ENCODE measurements around the gene PLEKHH2.

The PLEKHH2 gene

GRCh38 chr2:43774617-43775016, 137.6 kb downstream of the PLEKHH2 start:
- peaks cover 3% of the 10 kb centered on the region for H3K27me3 Mint-ChIP-seq

GRCh38 chr2:43776324-43776723, 139.3 kb downstream of the PLEKHH2 start:
- intact Hi-C loops (cut with micrococcal nuclease), result no loop called here
- H3K27me3 Mint-ChIP-seq, result no peaks in the 10 kb centered on the region
- H3K36me3 Mint-ChIP-seq (ENCODE audit: low read depth), result peaks cover 6% of the 10 kb centered on the region
- H3K4me3 Mint-ChIP-seq, result no peak overlapping the region
- no peaks in the 10 kb centered on the region for H3K9me3 Mint-ChIP-seq
- H3K4me1 Mint-ChIP-seq (ENCODE audit: low read depth), result peaks cover 12% of the 10 kb centered on the region
- H3K27ac Mint-ChIP-seq, result no peak overlapping the region

More at GRCh38 chr2:43774617-43775016, 137.6 kb downstream of the PLEKHH2 start:
- peak overlapping the region; percentile 95 for H3K27ac Mint-ChIP-seq
- H3K36me3 Mint-ChIP-seq (ENCODE audit: low read depth), result peaks cover 6% of the 10 kb centered on the region
- intact Hi-C loops (cut with micrococcal nuclease), result loop anchor here (5.0 kb wide), 1 partner anchor 223 kb away; the partner anchor contains the start of gene LRPPRC
- H3K4me1 Mint-ChIP-seq (ENCODE audit: low read depth), result peaks cover 12% of the 10 kb centered on the region
- H3K9me3 Mint-ChIP-seq, result no peaks in the 10 kb centered on the region
- peak overlapping the region; percentile 98 for H3K4me3 Mint-ChIP-seq

- peaks cover 6% of the 10 kb centered on the region for H3K36me3 Mint-ChIP-seq (ENCODE audit: low read depth)
- intact Hi-C loops (cut with micrococcal nuclease), result no loop called here
- peaks cover 12% of the 10 kb centered on the region for H3K4me1 Mint-ChIP-seq (ENCODE audit: low read depth)
- H3K9me3 Mint-ChIP-seq, result no peaks in the 10 kb centered on the region
- no peak overlapping the region for H3K4me3 Mint-ChIP-seq
- H3K27me3 Mint-ChIP-seq, result no peaks in the 10 kb centered on the region
- H3K27ac Mint-ChIP-seq, result no peak overlapping the region
These were observed 140.4 kb downstream of the PLEKHH2 start for GRCh38 chr2:43777306-43777926.

GRCh38 chr2:43778233-43778632, 141.2 kb downstream of the PLEKHH2 start:
- Mint-ChIP-seq H3K27me3 (no peaks in the 10 kb centered on the region), H3K27ac (no peak overlapping the region), H3K36me3 (ENCODE audit: low read depth) (peaks cover 6% of the 10 kb centered on the region), H3K4me1 (ENCODE audit: low read depth) (peaks cover 12% of the 10 kb centered on the region), H3K4me3 (no peak overlapping the region), H3K9me3 (no peaks in the 10 kb centered on the region)
- intact Hi-C loops (cut with micrococcal nuclease), result no loop called here

DNA sequence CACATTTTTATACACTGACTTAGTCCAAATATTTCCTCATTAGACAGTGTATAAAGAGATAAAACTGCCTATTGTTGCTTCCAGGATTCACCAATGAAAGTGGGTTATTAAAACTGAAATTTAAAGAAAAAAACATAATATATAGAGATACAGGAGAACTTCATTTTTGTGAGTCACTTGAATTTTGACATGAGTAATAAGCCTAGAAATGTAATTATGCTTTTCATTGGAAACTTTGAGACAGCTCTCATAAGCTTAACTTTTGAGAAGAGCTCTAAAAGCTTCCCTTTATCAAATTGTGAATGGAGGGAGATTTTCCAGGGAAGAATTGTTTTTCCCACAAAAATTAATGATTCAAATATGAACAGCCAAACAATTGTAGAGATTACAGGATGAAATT, 150.8 kb downstream of the PLEKHH2 start:
- Mint-ChIP-seq H3K9me3 (no peaks in the 10 kb centered on the region), H3K4me3 (no peak overlapping the region), H3K36me3 (ENCODE audit: low read depth) (no peaks in the 10 kb centered on the region), H3K27me3 (no peaks in the 10 kb centered on the region), H3K4me1 (ENCODE audit: low read depth) (peaks cover 5% of the 10 kb centered on the region), H3K27ac (no peak overlapping the region)
- intact Hi-C loops (cut with micrococcal nuclease), result no loop called here

DNA sequence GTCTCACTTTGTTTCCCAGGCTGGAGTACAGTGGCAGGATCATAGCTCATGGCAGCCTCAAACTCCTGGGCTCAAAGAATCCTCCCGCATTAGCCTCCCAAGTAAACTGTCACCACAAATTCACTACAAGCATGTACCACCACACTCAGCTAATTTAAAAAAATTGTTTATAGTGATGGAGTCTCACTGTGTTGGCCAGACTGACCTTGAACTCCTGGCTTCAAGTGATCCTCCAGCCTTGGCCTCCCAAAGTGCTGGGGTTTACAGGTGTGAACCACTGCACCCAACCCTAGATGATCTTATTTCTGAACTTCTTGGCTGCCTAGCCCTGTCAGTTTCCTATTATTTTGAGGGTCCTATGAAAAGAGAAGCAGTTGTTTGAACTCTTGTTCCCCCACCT, 151.6 kb downstream of the PLEKHH2 start:
- Mint-ChIP-seq H3K9me3 (no peaks in the 10 kb centered on the region), H3K27ac (no peak overlapping the region), H3K27me3 (no peaks in the 10 kb centered on the region), H3K4me3 (no peak overlapping the region), H3K36me3 (ENCODE audit: low read depth) (no peaks in the 10 kb centered on the region), H3K4me1 (ENCODE audit: low read depth) (peaks cover 5% of the 10 kb centered on the region)
- intact Hi-C loops (cut with micrococcal nuclease), result no loop called here

- Mint-ChIP-seq H3K27ac (no peak overlapping the region), H3K4me1 (ENCODE audit: low read depth) (peaks cover 7% of the 10 kb centered on the region), H3K9me3 (no peaks in the 10 kb centered on the region), H3K4me3 (no peak overlapping the region), H3K36me3 (ENCODE audit: low read depth) (no peaks in the 10 kb centered on the region), H3K27me3 (no peaks in the 10 kb centered on the region)
- intact Hi-C loops (cut with micrococcal nuclease), result no loop called here
These were observed 153.1 kb downstream of the PLEKHH2 start for GRCh38 chr2:43790147-43790546.

DNA sequence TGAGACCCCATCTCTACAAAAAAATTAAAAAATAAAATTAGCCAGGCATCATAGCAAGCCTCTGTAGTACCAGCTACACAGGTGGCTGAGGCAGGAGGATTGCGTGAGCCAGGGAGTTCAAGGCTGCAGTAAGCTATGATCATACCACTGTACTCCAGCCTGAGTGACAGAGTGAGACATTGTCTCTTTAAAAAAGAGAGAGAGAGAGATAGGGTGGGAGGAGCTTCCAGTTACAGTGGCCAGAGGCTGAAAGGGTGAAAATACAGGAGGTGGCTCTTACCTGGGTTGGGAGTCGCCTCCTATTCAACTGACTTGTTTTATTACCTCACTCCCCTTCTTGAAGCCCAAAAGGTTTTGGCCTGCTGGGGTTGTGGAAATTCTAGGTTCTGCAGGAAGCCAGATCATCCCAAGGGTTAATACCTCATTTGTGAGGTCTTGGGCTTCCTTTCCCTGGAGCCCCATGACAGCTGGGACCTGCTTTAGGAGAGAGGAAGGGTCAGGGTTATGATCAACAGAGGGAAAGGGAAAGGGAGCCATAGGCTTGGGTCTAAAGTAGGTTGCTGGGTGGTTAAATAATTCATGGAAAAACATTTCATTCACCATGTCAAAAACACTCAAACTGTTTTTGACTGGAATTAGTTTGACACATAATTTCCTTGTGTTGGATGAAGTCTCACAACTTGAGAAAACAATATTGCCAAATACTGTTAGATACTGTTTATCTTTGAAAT, 154.1 kb downstream of the PLEKHH2 start:
- H3K36me3 Mint-ChIP-seq (ENCODE audit: low read depth), result no peaks in the 10 kb centered on the region
- intact Hi-C loops (cut with micrococcal nuclease), result no loop called here
- H3K9me3 Mint-ChIP-seq, result no peaks in the 10 kb centered on the region
- H3K4me3 Mint-ChIP-seq, result no peak overlapping the region
- no peak overlapping the region for H3K27ac Mint-ChIP-seq
- H3K27me3 Mint-ChIP-seq, result no peaks in the 10 kb centered on the region
- H3K4me1 Mint-ChIP-seq (ENCODE audit: low read depth), result peaks cover 5% of the 10 kb centered on the region

DNA sequence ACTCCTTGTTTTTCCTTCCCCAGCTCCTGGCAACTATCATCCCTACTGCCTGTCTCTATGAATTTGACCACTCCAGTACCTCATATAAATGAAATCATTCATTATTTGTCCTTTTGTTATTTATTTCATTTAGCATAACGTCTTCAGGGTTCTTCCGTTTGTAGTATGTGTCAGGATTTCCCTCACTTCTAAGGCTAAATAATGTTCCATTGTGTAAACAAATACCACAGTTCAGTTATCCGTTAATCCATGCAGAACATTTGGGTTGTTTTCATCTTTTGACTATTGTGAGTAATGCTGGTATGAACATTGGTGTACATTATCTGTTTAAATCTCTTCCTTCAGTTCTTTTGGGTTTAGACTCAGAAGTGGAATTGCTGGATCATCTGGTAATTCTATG, 155.6 kb downstream of the PLEKHH2 start:
- Mint-ChIP-seq H3K27me3 (no peaks in the 10 kb centered on the region), H3K27ac (no peak overlapping the region), H3K4me1 (ENCODE audit: low read depth) (peaks cover 5% of the 10 kb centered on the region), H3K9me3 (no peaks in the 10 kb centered on the region), H3K36me3 (ENCODE audit: low read depth) (no peaks in the 10 kb centered on the region), H3K4me3 (no peak overlapping the region)
- intact Hi-C loops (cut with micrococcal nuclease), result no loop called here

DNA sequence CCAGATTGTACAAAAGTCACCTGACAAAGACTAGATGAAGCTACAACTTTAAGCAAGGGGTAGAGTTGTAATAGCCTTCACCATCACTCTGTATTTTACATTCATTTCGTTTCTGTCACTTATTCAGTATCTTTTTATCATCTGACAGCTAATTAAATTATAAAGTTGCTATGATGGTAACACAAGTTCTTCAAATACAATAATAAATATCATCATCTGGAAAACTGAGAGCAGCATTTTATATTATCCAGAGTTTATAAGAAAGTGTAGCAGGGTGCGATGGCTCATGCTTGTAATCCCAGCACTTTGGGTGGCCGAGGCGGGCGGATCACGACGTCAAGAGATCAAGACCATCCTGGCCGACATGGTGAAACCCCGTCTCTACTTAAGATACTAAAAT, 157.9 kb downstream of the PLEKHH2 start:
- Mint-ChIP-seq H3K9me3 (no peaks in the 10 kb centered on the region), H3K4me3 (no peak overlapping the region), H3K4me1 (ENCODE audit: low read depth) (peaks cover 10% of the 10 kb centered on the region), H3K27ac (no peak overlapping the region), H3K27me3 (no peaks in the 10 kb centered on the region), H3K36me3 (ENCODE audit: low read depth) (no peaks in the 10 kb centered on the region)
- intact Hi-C loops (cut with micrococcal nuclease), result no loop called here

DNA sequence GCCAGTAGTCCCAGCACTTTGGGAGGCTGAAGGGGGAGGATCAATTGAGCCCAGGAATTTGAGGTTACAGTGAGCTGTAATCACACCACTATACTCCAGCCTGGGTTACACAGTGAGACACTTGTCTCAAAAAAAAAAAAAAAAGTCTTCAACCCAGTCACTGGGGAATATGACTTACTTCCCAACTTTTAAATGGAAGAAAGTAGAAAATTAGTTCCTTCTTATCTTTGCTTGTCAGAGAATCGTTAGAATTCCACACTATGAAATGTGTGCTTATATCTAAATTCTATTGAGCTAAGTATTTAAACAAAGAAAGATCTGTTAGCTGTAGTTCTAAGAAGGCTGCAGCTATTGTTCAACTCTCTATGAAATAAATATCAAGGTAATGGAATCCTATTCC, 159.1 kb downstream of the PLEKHH2 start:
- Mint-ChIP-seq H3K27me3 (no peaks in the 10 kb centered on the region), H3K27ac (no peak overlapping the region), H3K9me3 (no peaks in the 10 kb centered on the region), H3K36me3 (ENCODE audit: low read depth) (no peaks in the 10 kb centered on the region), H3K4me3 (no peak overlapping the region), H3K4me1 (ENCODE audit: low read depth) (peaks cover 10% of the 10 kb centered on the region)
- intact Hi-C loops (cut with micrococcal nuclease), result no loop called here

DNA sequence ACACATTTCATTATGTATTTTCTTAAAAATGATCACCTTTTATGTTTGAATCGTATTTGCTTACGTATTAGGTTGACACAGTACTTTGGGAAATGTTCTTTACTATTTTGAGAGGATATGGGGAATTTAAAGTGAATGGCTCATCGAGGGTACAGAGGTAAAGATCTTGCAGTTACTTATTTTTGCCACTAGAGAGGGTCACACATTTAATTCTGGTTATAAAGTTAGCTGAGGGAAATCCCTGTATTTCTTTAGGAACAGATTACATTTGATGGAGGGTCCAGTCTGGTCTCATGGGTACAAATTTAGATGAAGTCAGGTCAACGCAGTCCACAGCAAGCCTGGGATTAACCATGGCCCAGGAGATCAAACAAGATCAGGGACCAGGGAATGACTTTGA, 161.2 kb downstream of the PLEKHH2 start:
- H3K36me3 Mint-ChIP-seq (ENCODE audit: low read depth), result no peaks in the 10 kb centered on the region

DNA sequence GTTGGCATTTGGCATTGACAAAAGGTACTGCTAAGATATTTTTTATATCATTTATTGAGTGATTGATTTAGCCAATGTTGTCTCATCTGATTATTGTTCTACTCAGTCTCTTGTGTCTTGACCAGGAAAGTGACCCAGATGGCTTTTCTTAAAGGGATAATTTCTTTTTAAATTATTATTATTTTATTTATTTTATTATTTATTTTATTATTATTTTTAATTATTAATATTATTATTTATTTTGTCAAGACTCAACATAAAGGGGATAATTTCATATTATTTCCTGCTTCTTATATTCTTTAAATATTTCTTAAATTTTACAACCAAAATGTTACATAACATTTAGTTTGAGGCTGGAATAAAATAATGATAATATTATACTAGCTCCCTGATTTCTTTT, 163.8 kb downstream of the PLEKHH2 start:
- no peak overlapping the region for H3K27ac Mint-ChIP-seq
- H3K36me3 Mint-ChIP-seq (ENCODE audit: low read depth), result no peaks in the 10 kb centered on the region
- intact Hi-C loops (cut with micrococcal nuclease), result no loop called here
- no peaks in the 10 kb centered on the region for H3K27me3 Mint-ChIP-seq
- H3K4me1 Mint-ChIP-seq (ENCODE audit: low read depth), result peaks cover 5% of the 10 kb centered on the region
- H3K4me3 Mint-ChIP-seq, result no peak overlapping the region
- no peaks in the 10 kb centered on the region for H3K9me3 Mint-ChIP-seq

More for the DNA sequence above, 161.2 kb downstream of the PLEKHH2 start:
- no peak overlapping the region for H3K27ac Mint-ChIP-seq
- H3K27me3 Mint-ChIP-seq, result no peaks in the 10 kb centered on the region
- intact Hi-C loops (cut with micrococcal nuclease), result no loop called here
- H3K4me1 Mint-ChIP-seq (ENCODE audit: low read depth), result peaks cover 10% of the 10 kb centered on the region
- H3K4me3 Mint-ChIP-seq, result no peak overlapping the region
- no peaks in the 10 kb centered on the region for H3K9me3 Mint-ChIP-seq

DNA sequence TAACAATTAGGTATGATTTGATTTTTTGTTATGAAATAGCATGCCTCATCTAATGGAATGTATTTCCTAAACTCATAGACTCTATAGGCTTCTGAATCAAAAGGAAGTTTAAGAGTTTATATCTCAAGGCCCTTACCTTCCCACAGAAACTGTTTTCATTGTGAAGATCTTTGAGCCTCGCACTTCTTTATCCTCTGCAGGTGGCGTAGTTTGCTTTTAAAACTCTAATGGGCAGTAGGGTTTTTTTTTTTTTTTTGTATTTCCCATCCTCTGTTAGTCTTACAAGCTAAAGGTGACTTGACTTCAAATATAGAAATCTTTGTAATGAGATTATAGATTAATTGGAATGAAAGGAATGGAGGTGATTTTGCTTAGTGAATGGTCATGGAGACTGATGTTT, 165.1 kb downstream of the PLEKHH2 start:
- intact Hi-C loops (cut with micrococcal nuclease), result no loop called here
- Mint-ChIP-seq H3K27ac (no peak overlapping the region), H3K4me1 (ENCODE audit: low read depth) (peaks cover 5% of the 10 kb centered on the region), H3K9me3 (no peaks in the 10 kb centered on the region), H3K4me3 (no peak overlapping the region), H3K36me3 (ENCODE audit: low read depth) (no peaks in the 10 kb centered on the region), H3K27me3 (no peaks in the 10 kb centered on the region)

GRCh38 chr2:43803113-43803512, 166.1 kb downstream of the PLEKHH2 start:
- no peaks in the 10 kb centered on the region for H3K27me3 Mint-ChIP-seq
- H3K9me3 Mint-ChIP-seq, result no peaks in the 10 kb centered on the region
- no peak overlapping the region for H3K4me3 Mint-ChIP-seq
- intact Hi-C loops (cut with micrococcal nuclease), result no loop called here
- no peaks in the 10 kb centered on the region for H3K36me3 Mint-ChIP-seq (ENCODE audit: low read depth)
- H3K27ac Mint-ChIP-seq, result no peak overlapping the region
- H3K4me1 Mint-ChIP-seq (ENCODE audit: low read depth), result peaks cover 5% of the 10 kb centered on the region
